Measurements from ENCODE around the gene PLEKHG5. TPM values are rescaled to one million over a fixed set of nuclear protein-coding genes. Genes with fewer than 3 reads are reported as not detected.
"Not testable (repeated sequence)": the region's sequence is repeated elsewhere in the genome, so short reads cannot be mapped to it uniquely, and the experiment has no call there.

The PLEKHG5 gene
- total and polyA plus RNA-seq, 4 donors, result 2.6 to 39.3 (median 7.3) TPM

DNA sequence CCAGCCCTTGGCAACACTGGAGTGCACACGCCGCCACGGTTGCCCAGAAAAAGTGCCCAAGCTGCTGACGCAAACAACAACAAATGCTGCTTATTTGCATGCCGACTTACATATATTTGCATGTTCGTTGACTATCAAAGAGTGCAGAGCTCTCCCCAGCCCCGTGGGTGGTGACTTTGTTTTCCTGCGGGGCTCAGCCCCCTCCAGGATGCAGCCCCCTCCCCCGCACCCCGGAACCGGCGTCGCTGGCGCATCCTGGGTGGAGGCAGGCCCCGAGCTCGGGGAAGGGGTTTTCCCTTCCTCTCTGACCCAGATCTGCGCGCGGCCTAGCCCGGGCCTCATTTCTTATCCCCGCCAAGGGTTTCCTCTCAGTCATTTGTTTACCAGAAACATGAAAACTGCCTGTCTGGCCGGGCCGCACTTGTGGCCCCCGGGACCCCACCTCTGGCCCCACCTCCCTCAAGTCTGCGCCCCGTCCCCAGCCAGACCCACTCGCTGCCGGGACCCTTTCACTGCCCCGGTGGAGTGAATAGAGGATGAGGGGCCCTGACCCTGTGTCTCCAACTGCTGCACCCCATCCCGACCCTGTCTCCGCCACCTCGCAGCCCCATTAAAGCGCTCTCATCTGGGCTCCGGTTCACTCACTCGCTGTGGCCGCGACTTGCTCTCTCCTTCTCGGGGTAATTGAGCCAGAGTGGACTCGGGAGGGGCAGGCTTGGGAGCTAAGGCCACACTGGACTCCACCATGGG, 31.0 kb downstream of the PLEKHG5 start:
- no peaks in the 10 kb centered on the region for H3K9me3 ChIP-seq (ENCODE audit: control insufficient read depth, low read length)
- ATAC-seq (ENCODE audit: low FRiP score) (peak; percentile 22), DNase-seq (peak in 1 of 2 donors; percentile 58)
- 43 to 44% methylated on average over 39 of the region's 39 CpGs for WGBS, 2 donors
- no peaks in the 10 kb centered on the region for H3K36me3 ChIP-seq (ENCODE audit: control insufficient read depth in 1 of 2, insufficient read depth in 2 of 2, low read length in 1 of 2)
- no peaks in the 10 kb centered on the region for H3K4me1 ChIP-seq (ENCODE audit: control insufficient read depth in 1 of 2, insufficient read depth in 2 of 2, low read length in 2 of 2)
- intact Hi-C loops (cut with DNase I), result no loop called here
- H3K27me3 ChIP-seq (ENCODE audit: control insufficient read depth in 1 of 2, insufficient read depth in 2 of 2, low read length in 1 of 2), result no peaks in the 10 kb centered on the region
- no peak overlapping the region for H3K4me3 ChIP-seq (ENCODE audit: low read length in 2 of 2)
- H3K27ac ChIP-seq (ENCODE audit: low read depth in 1 of 2, low read length in 2 of 2), result no peak overlapping the region

DNA sequence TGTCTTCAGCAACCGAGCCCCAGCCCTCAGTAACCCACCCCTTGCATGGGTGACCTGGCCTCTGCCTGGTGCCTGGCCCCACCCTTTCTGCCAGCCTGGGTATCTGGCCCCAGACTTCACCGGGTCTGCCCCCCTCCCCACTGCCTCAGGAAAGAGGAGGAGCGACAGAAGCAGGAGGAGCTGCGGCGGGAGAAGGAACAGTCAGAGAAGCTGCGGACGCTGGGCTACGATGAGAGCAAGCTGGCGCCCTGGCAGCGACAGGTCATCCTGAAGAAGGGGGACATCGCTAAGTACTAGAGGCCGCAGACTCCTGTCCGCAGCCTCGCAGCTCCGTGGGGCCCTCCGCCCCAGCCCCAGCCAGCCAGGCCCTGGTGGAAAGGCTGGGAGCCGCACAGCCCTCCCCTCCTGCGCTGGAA, 31.6 kb downstream of the PLEKHG5 start:
- no peaks in the 10 kb centered on the region for H3K27me3 ChIP-seq (ENCODE audit: control insufficient read depth in 1 of 2, insufficient read depth in 2 of 2, low read length in 1 of 2)
- H3K27ac ChIP-seq (ENCODE audit: low read depth in 1 of 2, low read length in 2 of 2), result no peak overlapping the region
- WGBS, 2 donors, result 17 to 27% methylated on average over 13 to 18 of the region's 18 CpGs
- H3K4me3 ChIP-seq (ENCODE audit: low read length in 2 of 2), result no peak overlapping the region
- no peak for DNase-seq
- H3K36me3 ChIP-seq (ENCODE audit: control insufficient read depth in 1 of 2, insufficient read depth in 2 of 2, low read length in 1 of 2), result no peaks in the 10 kb centered on the region
- intact Hi-C loops (cut with DNase I), result no loop called here
- ATAC-seq (ENCODE audit: low FRiP score), result no peak
- H3K4me1 ChIP-seq (ENCODE audit: control insufficient read depth in 1 of 2, insufficient read depth in 2 of 2, low read length in 2 of 2), result no peaks in the 10 kb centered on the region
- no peaks in the 10 kb centered on the region for H3K9me3 ChIP-seq (ENCODE audit: control insufficient read depth, low read length)

DNA sequence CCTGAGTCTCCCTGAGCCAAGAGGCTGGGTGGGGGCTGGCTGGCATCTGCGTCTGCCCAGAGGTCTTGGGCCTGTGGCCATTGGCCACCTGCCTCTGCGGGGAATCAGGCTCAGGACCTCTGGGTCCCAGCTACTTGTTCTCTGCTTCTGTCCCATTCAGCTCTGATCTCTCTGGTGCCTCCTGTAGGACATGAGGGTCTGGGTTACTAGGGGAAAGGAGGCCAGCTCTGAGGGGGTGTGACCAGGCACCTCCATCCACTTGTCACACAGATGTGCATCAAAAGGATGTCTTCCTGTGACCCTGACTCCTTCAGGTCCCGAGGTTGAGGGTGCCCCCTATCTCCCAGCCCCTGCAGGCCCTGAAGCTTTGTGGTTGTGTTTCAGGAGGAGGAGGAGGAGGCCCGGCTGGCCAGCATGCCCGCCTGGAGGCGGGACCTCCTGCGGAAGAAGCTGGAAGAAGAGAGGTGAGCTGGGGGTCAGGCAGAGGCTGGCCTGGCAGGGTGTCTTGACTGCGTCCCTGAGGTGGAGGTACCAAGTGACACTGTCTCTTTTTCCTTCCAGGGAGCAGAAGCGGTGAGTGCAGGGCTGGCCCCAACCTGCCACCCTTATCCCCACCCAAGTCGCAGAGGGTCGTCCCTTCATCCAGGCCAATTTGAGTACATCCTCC, 34.5 kb downstream of the PLEKHG5 start:
- Histone ChIP-seq H3K4me3 (ENCODE audit: low read length in 2 of 2) (no peak overlapping the region), H3K27ac (ENCODE audit: low read depth in 1 of 2, low read length in 2 of 2) (no peak overlapping the region), H3K9me3 (ENCODE audit: control insufficient read depth, low read length) (no peaks in the 10 kb centered on the region), H3K36me3 (ENCODE audit: control insufficient read depth in 1 of 2, insufficient read depth in 2 of 2, low read length in 1 of 2) (no peaks in the 10 kb centered on the region), H3K27me3 (ENCODE audit: control insufficient read depth in 1 of 2, insufficient read depth in 2 of 2, low read length in 1 of 2) (no peaks in the 10 kb centered on the region), H3K4me1 (ENCODE audit: control insufficient read depth in 1 of 2, insufficient read depth in 2 of 2, low read length in 2 of 2) (no peaks in the 10 kb centered on the region)
- ATAC-seq (ENCODE audit: low FRiP score) (no peak), DNase-seq (no peak)
- intact Hi-C loops (cut with DNase I), result no loop called here
- 79% methylated on average over 11 of the region's 11 CpGs for WGBS, 2 donors

DNA sequence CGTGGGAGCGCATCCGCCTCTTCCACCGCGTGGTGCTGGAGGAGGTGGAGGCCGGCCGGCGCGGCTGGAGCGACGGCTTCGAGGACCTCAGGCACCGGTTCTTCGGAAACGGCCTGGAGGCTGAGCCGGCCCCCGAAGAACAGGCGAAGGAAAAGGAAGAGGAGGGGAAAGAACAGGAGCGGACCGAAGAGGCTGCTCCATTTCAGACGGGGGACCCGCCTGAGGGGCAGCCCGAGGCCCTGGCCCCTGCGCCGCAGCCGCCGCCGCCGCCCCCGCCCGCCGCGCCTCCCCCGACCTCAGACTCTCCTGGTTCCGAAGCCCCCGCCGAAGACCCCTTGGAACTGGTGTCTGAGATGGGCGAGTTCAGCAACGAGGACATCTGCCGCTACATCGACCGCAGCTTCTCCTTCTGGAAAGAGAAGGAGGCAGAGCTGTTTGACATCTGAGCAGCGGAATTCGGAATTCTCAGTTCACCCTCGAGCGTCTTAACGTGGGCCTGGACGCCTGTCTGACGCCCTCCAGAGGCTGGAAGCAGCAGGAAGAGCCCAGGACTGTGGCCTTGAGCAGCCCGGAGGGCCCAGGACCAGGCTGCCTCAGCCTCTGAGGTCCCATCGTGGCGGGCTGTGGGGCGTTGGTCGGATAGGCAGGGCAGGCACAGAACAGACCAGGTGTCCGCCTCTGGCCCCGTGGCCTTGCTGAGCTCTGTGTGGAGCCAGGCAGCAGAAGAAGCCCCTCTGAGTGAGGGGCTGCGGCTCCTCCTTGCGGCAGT, 35.5 kb downstream of the PLEKHG5 start:
- 30 to 34% methylated on average over 44 to 58 of the region's 58 CpGs for WGBS, 2 donors
- ATAC-seq (ENCODE audit: low FRiP score); H3K27me3 ChIP-seq (ENCODE audit: control insufficient read depth in 1 of 2, insufficient read depth in 2 of 2, low read length in 1 of 2); H3K4me3 ChIP-seq (ENCODE audit: low read length in 2 of 2); H3K27ac ChIP-seq (ENCODE audit: low read depth in 1 of 2, low read length in 2 of 2); H3K36me3 ChIP-seq (ENCODE audit: control insufficient read depth in 1 of 2, insufficient read depth in 2 of 2, low read length in 1 of 2); H3K9me3 ChIP-seq (ENCODE audit: control insufficient read depth, low read length); intact Hi-C loops (cut with DNase I); H3K4me1 ChIP-seq (ENCODE audit: control insufficient read depth in 1 of 2, insufficient read depth in 2 of 2, low read length in 2 of 2); DNase-seq: not testable (repeated sequence)

DNA sequence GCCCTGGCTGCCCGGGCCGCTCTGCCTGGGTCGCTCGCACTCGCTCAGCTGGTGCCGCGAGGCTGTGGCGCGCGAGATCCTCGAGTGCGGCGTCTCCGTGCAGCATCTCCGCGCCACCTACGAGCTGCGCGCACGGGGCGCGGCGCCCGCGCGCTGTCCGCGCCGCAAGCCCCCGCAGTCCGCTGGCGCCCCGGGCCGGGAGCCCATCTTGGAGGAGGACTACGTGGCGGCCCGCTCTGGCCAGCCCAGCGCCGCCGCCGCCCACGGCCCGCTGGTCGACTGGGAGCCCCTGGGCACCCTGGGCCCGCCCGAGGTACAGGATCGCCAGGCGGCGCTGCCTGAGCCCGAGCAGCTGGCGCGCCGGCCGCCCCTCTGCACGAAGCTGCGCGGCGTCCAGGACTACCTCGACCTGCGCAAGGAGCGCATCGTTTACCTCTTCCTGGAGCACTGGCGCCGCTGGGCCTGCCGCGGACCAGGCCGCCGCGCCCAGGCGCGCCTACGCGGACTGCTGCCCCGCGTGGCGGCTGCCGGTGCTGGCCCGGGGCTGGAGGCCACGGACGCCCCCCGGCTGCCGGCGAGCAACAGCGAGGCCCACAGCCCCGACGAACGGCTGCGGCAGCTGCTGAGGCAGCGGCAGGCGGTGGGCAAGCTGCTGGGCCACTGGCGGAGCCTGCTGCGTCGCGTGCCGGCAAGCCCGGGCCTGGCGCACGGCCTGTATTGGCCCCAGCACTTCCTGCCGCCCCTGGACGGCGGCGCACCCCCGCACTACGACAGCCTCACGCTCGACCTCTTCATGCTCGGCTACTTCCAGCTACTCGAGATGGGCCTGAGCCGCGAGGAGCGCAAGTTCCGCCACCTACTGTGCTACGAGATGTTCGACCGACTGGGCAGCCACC, 36.4 kb downstream of the PLEKHG5 start:
- intact Hi-C loops (cut with DNase I), result no loop called here
- ATAC-seq (ENCODE audit: low FRiP score), result no peak

GRCh38 chr1:6453895-6454855, 37.3 kb downstream of the PLEKHG5 start:
- H3K36me3 ChIP-seq (ENCODE audit: control insufficient read depth in 1 of 2, insufficient read depth in 2 of 2, low read length in 1 of 2); H3K27me3 ChIP-seq (ENCODE audit: control insufficient read depth in 1 of 2, insufficient read depth in 2 of 2, low read length in 1 of 2); H3K9me3 ChIP-seq (ENCODE audit: control insufficient read depth, low read length); H3K27ac ChIP-seq (ENCODE audit: low read depth in 1 of 2, low read length in 2 of 2); H3K4me3 ChIP-seq (ENCODE audit: low read length in 2 of 2); ATAC-seq (ENCODE audit: low FRiP score); H3K4me1 ChIP-seq (ENCODE audit: control insufficient read depth in 1 of 2, insufficient read depth in 2 of 2, low read length in 2 of 2); DNase-seq; intact Hi-C loops (cut with DNase I): not testable (repeated sequence)
- 7 to 13% methylated on average over 65 to 85 of the region's 85 CpGs for WGBS, 2 donors

More for the DNA sequence above, 36.4 kb downstream of the PLEKHG5 start:
- Histone ChIP-seq H3K27ac (ENCODE audit: low read depth in 1 of 2, low read length in 2 of 2) (no peak overlapping the region), H3K36me3 (ENCODE audit: control insufficient read depth in 1 of 2, insufficient read depth in 2 of 2, low read length in 1 of 2) (no peaks in the 10 kb centered on the region), H3K4me3 (ENCODE audit: low read length in 2 of 2) (no peak overlapping the region), H3K9me3 (ENCODE audit: control insufficient read depth, low read length) (no peaks in the 10 kb centered on the region), H3K27me3 (ENCODE audit: control insufficient read depth in 1 of 2, insufficient read depth in 2 of 2, low read length in 1 of 2) (no peaks in the 10 kb centered on the region), H3K4me1 (ENCODE audit: control insufficient read depth in 1 of 2, insufficient read depth in 2 of 2, low read length in 2 of 2) (no peaks in the 10 kb centered on the region)
- 2 to 5% methylated on average over 109 to 115 of the region's 115 CpGs for WGBS, 2 donors
- no peak for DNase-seq

GRCh38 chr1:6450943-6451373, 40.5 kb downstream of the PLEKHG5 start:
- no peaks in the 10 kb centered on the region for H3K36me3 ChIP-seq (ENCODE audit: control insufficient read depth in 1 of 2, insufficient read depth in 2 of 2, low read length in 1 of 2)
- no peak overlapping the region for H3K4me3 ChIP-seq (ENCODE audit: low read length in 2 of 2)
- no peak for ATAC-seq (ENCODE audit: low FRiP score)
- no peaks in the 10 kb centered on the region for H3K9me3 ChIP-seq (ENCODE audit: control insufficient read depth, low read length)
- H3K27me3 ChIP-seq (ENCODE audit: control insufficient read depth in 1 of 2, insufficient read depth in 2 of 2, low read length in 1 of 2), result peaks cover 0 to 2% of the 10 kb centered on the region in 2 donors
- H3K27ac ChIP-seq (ENCODE audit: low read depth in 1 of 2, low read length in 2 of 2), result no peak overlapping the region
- no peaks in the 10 kb centered on the region for H3K4me1 ChIP-seq (ENCODE audit: control insufficient read depth in 1 of 2, insufficient read depth in 2 of 2, low read length in 2 of 2)
- no peak for DNase-seq
- intact Hi-C loops (cut with DNase I), result no loop called here
- WGBS, 2 donors, result 63 to 65% methylated on average over 6 of the region's 6 CpGs
